ENCODE results near the gene SLC25A14. TPM values are rescaled to one million over a fixed set of nuclear protein-coding genes. Genes with fewer than 3 reads are reported as not detected.
"Not testable (repeated sequence)": the region's sequence is repeated elsewhere in the genome, so short reads cannot be mapped to it uniquely, and the experiment has no call there.

The SLC25A14 gene
- total and polyA plus RNA-seq, 2 experiments from 2014 or later, result 11.9 to 34.8 TPM

- Histone ChIP-seq H3K27me3 (no peaks in the 10 kb centered on the region), H3K9me3 (ENCODE audit: low read depth) (no peaks in the 10 kb centered on the region), H3K4me3 (no peak overlapping the region), H3K36me3 (no peaks in the 10 kb centered on the region), H3K27ac (no peak overlapping the region), H3K4me1 (ENCODE audit: low read depth) (no peaks in the 10 kb centered on the region)
- TF ChIP-seq CTCF (IDR thresholded peaks at IDR 0.05; ENCODE audit: low read depth, low read length), result no peak
- DNase-seq (ENCODE audit: low read depth in 1 of 2, low spot score in 1 of 2), result no peak
Observed at GRCh38 chrX:130330146-130330545, 9.6 kb upstream of the SLC25A14 start.

- Histone ChIP-seq H3K27me3 (no peaks in the 10 kb centered on the region), H3K9me3 (ENCODE audit: low read depth) (no peaks in the 10 kb centered on the region), H3K36me3 (no peaks in the 10 kb centered on the region), H3K4me1 (ENCODE audit: low read depth) (no peaks in the 10 kb centered on the region), H3K27ac (no peak overlapping the region), H3K4me3 (no peak overlapping the region)
- DNase-seq (ENCODE audit: low read depth in 1 of 2, low spot score in 1 of 2), result peak; percentile 53 to 59
- peak; percentile 53 for TF ChIP-seq CTCF (IDR thresholded peaks at IDR 0.05; ENCODE audit: low read depth, low read length)
Observed at GRCh38 chrX:130330706-130331105, 9.0 kb upstream of the SLC25A14 start.

- H3K4me3 ChIP-seq, result no peak overlapping the region
- H3K27me3 ChIP-seq, result no peaks in the 10 kb centered on the region
- H3K27ac ChIP-seq, result no peak overlapping the region
- no peak for DNase-seq (ENCODE audit: low read depth in 1 of 2, low spot score in 1 of 2)
- no peaks in the 10 kb centered on the region for H3K4me1 ChIP-seq (ENCODE audit: low read depth)
- no peaks in the 10 kb centered on the region for H3K9me3 ChIP-seq (ENCODE audit: low read depth)
- TF ChIP-seq CTCF (IDR thresholded peaks at IDR 0.05; ENCODE audit: low read depth, low read length), result no peak
- H3K36me3 ChIP-seq, result no peaks in the 10 kb centered on the region
Observed at GRCh38 chrX:130336531-130336930, 3.2 kb upstream of the SLC25A14 start.

- H3K9me3 ChIP-seq (ENCODE audit: low read depth); DNase-seq (ENCODE audit: low read depth in 1 of 2, low spot score in 1 of 2); H3K36me3 ChIP-seq; H3K27ac ChIP-seq; H3K4me1 ChIP-seq (ENCODE audit: low read depth); H3K27me3 ChIP-seq: not testable (repeated sequence)
- peak overlapping the region; percentile 48 for H3K4me3 ChIP-seq
Observed at GRCh38 chrX:130338869-130339268, 850 bp upstream of the SLC25A14 start.

GRCh38 chrX:130340271-130340670 is 552 bp downstream of the SLC25A14 start:
- H3K4me3 ChIP-seq, result peak overlapping the region; percentile 48
- no peak for DNase-seq (ENCODE audit: low read depth in 1 of 2, low spot score in 1 of 2)
- no peaks in the 10 kb centered on the region for H3K9me3 ChIP-seq (ENCODE audit: low read depth)
- H3K36me3 ChIP-seq, result no peaks in the 10 kb centered on the region
- H3K4me1 ChIP-seq (ENCODE audit: low read depth), result peaks cover 12% of the 10 kb centered on the region
- H3K27me3 ChIP-seq, result no peaks in the 10 kb centered on the region
- H3K27ac ChIP-seq, result peak overlapping the region; percentile 22
- no peak for TF ChIP-seq CTCF (IDR thresholded peaks at IDR 0.05; ENCODE audit: low read depth, low read length)

GRCh38 chrX:130343411-130343810 is 3.7 kb downstream of the SLC25A14 start:
- Histone ChIP-seq H3K4me3 (no peak overlapping the region), H3K27ac (peak overlapping the region; percentile 68), H3K36me3 (no peaks in the 10 kb centered on the region), H3K9me3 (ENCODE audit: low read depth) (no peaks in the 10 kb centered on the region), H3K4me1 (ENCODE audit: low read depth) (peaks cover 12% of the 10 kb centered on the region), H3K27me3 (no peaks in the 10 kb centered on the region)
- DNase-seq (ENCODE audit: low read depth in 1 of 2, low spot score in 1 of 2), result peak in 1 of 2 donors; percentile 38
- no peak for TF ChIP-seq CTCF (IDR thresholded peaks at IDR 0.05; ENCODE audit: low read depth, low read length)

Data from cardiac muscle cell (in vitro differentiated cells and primary cell).